NCI-H526 (cell line): Measurements from ENCODE around the gene HCN2.
A peak's percentile ranks its signal among the peaks of the same experiment; 100 is the strongest.

Experiments
- DNase-seq, 2 experiments: peaks; one replicate each; lab custom pipeline; 2025; lab: John Stamatoyannopoulos, UW

Gene HCN2

DNA sequence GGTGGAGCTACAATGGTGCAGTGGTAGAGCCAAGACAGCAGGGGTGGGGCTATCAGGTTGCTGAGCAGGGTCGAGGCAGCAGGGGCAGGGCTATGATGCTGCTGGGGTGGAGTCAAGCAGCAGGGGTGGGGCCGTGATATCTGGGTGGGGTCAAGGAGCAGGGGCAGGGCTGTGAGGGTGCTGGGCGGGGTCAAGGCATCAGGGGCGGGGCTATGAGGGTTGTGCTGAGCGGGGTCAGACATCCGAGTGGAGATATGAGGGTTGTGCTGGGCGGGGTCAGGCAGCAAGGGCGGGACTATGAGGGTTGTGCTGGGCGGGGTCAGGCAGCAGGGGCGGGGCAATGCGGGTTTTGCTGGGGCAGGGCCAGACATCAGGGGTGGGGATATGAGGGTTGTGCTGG, 14.7 kb downstream of the HCN2 start:
- DNase-seq: peak; percentile 63 to 87

DNA sequence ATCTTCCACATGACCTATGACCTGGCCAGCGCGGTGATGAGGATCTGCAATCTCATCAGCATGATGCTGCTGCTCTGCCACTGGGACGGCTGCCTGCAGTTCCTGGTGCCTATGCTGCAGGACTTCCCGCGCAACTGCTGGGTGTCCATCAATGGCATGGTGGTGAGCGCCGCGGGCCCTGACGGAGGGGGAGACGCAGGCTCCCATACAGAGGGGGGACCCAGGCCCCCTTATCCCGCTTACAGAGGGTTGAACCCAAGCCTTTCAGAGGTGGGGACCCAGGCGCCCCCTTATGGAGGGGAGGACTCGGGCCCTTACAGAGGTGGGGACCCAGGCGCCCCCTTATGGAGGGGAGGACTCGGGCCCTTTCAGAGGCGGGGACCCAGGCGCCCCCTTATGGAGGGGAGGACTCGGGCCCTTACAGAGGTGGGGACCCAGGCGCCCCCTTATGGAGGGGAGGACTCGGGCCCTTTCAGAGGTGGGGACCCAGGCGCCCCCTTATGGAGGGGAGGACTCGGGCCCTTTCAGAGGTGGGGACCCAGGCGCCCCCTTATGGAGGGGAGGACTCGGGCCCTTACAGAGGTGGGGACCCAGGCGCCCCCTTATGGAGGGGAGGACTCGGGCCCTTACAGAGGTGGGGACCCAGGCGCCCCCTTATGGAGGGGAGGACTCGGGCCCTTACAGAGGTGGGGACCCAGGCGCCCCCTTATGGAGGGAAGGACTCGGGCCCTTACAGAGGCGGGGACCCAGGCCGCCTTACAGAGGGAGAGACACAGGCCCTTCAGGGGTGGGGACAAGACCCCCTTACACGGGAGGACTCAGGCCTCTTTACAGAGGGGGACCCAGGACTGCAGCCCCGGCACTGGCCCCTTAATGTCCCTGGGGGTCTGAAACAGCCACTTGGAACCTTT, 15.6 kb downstream of the HCN2 start:
- DNase-seq: peak; percentile 22 to 53

DNA sequence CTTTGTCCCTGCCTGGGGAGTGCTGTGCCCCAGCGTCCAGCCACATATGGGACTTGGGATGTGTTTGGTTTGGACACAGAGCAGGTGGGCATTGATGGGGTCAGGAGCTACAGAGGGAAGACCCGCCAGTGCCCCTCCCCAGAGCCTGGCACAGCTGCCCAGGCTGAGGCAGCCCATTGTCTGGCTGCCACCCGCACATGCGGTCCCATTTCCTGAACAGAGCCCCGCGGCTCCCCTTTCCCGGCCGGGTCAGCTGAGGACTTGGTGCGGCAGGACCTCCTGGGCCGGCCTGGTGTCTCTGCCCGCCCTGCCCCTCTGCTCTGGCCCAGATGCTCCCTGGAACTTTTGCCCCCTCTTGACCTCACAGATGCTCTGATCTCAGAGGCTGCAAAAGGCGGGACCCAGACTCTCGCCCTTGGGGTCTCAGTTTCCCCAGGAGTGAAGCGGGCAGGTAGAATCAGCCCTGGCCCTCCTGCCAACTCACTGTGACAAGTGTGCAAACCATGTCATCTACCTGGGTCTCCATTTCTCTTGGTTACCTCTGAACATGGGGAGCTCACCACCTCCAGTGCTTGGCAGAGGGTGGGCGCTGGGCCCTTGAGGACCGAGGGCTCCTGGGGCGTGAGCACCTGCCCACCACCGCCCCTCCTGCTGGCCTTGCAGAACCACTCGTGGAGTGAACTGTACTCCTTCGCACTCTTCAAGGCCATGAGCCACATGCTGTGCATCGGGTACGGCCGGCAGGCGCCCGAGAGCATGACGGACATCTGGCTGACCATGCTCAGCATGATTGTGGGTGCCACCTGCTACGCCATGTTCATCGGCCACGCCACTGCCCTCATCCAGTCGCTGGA, 17.8 kb downstream of the HCN2 start:
- no peak for DNase-seq

DNA sequence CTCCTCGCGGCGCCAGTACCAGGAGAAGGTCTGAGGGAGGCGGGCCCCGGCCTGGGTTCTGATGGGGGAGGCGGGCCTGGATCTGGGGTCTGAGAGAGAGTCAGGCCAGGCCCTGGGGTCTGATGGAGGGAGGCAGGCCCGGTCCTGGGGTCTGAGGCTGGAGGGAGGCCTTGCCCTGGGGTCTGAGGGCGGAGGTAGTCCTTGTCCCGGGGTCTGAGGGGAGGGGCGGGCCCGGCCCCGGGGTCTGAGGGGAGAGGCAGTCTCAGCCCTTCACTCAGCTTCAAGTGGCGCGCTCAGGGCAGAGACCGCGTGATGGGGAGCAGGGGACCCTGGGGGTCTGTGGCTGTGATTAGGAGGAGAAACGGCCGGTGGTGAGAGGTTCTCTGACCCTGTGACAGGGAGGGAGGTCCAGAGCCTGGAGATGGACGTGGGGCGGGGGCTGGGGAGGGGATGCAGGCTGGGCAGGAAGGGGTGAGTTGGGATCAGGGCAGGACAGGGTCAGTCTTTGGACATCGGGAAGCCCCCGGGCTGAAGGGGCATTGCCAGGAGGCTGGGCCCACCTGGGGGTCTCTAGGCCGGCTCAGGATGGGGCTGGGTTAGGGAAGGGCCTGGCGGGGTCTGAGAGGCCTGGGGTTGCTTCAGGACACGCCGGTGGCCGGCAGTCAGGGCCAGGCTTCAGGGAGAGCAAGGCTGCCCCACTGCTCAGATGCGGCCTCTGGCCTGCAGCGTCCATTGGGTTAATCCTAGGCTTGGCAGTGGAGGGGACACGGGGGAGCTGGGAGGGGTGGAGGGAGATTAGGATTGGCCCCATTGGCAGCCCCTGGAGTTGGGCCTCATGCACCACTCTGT, 18.7 kb downstream of the HCN2 start:
- no peak for DNase-seq

DNA sequence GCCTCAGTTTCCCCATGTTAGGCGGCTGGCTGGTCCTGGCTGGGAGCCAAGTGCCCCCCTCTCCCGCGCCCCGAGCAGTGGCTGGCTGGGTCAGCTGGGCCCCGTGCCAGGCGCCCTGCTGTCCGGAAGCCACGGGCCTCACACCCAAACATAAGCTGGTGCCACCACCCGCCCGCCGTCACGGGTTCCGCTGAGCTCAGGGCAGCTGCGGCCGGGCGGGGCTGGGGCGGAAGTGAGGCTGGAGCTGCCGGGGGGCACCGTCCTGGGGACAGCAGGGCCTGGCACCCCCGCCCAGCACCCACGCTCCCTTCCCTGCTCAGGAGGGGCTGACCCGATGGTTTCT, 19.3 kb downstream of the HCN2 start:
- no peak for DNase-seq

DNA sequence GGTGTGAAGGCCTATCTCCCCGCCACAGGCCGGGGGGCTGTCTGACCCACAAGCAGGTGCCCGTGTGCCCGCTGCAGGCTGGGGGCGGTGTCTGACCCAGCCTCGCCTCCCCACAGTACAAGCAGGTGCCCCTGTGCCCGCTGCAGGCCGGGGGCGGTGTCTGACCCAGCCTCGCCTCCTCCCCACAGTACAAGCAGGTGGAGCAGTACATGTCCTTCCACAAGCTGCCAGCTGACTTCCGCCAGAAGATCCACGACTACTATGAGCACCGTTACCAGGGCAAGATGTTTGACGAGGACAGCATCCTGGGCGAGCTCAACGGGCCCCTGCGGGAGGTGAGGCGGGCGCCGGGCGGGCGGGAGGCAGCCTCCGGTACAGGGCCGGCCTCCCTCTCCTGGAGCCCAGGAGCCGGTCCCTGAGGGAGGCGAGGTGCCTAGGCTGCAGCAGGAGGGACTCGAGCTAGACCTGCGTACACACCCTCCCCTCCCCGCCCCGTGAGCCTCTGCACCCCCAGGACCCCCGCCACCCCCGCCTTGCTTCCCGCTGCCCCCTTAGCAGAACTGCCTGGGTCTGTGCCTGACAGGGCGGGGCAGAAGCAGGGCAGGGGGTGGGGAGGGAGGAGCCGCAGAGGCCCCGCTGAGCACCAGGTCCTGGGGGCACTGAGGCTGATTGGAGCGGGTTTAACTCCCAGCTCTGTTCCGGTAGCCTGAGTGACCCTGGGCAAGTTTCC, 20.6 kb downstream of the HCN2 start:
- no peak for DNase-seq

DNA sequence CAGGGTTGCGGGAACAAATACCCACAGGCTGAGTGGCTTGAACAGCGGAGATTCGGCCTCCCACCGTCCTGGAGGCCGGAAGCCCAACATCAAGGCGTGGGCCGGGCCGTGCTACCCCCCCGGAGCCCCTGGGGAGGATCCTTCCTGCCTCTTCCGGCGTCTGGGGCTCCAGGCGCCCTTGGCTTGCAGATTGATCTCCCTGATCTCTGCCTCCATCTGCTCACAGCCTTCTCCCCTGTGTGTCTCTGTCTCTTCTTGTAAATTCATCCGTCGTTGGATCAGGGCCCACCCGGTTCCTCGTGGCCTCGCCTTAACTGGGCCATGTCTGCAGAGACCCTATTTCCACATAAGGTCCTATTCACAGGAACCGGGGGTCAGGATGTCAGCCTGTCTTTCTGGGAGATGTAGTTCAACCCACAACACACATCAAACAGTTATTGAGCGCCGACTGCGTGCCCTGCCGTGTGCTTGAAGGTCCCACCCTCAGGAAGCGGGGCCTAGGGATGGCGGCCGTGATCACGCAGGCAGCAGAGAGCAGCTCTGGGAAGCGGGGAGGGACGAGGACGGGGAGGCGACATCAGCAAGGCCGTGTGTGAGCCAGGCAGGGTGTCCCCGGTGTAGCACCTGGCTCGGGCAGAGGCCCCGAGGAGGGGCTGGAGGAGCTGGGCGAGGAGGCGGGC, 21.3 kb downstream of the HCN2 start:
- DNase-seq: no peak

DNA sequence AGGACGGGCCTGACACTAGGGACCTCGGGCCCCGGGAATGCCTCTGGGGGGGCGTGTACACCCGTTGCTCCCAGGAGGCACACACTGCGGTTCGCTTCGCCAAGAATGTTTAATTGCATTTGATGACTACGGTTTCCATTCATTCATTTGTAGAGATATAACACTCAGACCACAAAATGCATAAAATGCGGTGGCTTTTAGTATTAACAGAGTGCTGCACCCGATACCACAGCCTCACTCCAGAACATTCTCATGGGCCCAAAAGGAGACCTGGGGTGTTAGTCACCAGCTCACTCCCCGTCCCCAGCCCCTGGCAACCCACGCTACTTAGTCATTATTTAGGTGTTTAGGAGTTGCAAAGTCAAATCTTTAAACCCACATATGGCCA, 21.8 kb downstream of the HCN2 start:
- DNase-seq: no peak

DNA sequence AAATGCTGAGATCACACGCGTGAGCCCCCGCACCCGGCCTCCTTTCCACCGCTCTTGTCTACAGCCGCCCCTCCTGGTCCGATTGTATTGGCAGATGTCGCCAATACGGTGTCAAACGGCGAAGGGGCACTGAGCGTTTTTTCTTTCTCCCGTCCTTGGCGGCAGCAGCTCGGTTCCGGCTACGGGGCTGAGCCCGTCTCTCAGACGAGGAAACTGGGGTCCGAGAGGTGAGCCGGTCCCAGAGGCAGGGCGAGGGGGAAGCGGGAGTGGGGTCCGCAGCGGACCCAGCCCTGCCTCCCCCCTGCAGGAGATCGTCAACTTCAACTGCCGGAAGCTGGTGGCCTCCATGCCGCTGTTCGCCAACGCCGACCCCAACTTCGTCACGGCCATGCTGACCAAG, 23.3 kb downstream of the HCN2 start:
- no peak for DNase-seq

DNA sequence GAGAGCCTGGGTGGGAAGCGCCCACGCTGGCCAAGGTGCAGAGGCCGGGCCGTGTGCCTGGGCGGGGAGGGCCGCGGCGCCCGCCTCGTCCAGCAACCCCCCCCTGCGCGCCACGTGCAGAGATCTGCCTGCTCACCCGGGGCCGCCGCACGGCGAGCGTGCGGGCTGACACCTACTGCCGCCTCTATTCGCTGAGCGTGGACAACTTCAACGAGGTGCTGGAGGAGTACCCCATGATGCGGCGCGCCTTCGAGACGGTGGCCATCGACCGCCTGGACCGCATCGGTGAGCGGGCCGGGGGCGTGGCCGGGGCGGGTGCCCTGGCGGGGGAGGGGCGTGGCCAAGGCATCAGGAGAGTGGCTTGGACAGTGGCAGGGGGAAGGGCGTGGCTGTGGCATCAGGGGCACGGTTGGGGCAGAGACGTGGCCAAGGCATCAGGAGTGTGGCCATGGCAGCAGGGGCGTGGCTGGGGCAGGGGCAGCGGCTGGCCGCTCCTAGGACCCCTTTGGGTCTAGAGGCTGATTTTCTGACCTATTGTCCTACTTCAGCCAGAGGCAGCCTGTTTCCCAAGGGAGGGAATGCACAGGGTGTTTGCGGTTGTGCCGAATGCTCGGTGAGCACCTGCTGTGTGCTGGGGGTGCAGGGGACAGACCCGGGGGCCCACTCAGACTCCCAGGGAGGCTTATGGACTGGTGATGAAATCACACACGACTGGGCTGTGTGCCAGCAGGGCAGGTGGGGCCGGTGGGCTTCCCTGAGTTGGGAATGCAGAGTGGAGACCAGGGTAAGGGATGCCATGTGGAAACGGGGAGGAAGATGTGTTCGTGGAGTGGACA, 24.3 kb downstream of the HCN2 start:
- DNase-seq: no peak

DNA sequence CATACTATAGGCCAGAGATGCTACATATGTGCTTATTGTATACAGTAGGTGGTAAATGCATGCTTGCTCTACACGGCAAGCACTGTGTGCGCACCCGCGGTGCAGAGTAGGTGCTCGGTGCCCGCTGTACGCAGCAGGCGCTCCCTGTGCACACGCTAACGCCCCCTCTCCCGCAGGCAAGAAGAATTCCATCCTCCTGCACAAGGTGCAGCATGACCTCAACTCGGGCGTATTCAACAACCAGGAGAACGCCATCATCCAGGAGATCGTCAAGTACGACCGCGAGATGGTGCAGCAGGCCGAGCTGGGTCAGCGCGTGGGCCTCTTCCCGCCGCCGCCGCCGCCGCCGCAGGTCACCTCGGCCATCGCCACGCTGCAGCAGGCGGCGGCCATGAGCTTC, 25.9 kb downstream of the HCN2 start:
- no peak for DNase-seq

DNA sequence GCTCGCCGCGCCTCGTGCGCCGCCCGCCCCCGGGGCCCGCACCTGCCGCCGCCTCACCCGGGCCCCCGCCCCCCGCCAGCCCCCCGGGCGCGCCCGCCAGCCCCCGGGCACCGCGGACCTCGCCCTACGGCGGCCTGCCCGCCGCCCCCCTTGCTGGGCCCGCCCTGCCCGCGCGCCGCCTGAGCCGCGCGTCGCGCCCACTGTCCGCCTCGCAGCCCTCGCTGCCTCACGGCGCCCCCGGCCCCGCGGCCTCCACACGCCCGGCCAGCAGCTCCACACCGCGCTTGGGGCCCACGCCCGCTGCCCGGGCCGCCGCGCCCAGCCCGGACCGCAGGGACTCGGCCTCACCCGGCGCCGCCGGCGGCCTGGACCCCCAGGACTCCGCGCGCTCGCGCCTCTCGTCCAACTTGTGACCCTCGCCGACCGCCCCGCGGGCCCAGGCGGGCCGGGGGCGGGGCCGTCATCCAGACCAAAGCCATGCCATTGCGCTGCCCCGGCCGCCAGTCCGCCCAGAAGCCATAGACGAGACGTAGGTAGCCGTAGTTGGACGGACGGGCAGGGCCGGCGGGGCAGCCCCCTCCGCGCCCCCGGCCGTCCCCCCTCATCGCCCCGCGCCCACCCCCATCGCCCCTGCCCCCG, 26.5 kb downstream of the HCN2 start:
- DNase-seq: no peak

DNA sequence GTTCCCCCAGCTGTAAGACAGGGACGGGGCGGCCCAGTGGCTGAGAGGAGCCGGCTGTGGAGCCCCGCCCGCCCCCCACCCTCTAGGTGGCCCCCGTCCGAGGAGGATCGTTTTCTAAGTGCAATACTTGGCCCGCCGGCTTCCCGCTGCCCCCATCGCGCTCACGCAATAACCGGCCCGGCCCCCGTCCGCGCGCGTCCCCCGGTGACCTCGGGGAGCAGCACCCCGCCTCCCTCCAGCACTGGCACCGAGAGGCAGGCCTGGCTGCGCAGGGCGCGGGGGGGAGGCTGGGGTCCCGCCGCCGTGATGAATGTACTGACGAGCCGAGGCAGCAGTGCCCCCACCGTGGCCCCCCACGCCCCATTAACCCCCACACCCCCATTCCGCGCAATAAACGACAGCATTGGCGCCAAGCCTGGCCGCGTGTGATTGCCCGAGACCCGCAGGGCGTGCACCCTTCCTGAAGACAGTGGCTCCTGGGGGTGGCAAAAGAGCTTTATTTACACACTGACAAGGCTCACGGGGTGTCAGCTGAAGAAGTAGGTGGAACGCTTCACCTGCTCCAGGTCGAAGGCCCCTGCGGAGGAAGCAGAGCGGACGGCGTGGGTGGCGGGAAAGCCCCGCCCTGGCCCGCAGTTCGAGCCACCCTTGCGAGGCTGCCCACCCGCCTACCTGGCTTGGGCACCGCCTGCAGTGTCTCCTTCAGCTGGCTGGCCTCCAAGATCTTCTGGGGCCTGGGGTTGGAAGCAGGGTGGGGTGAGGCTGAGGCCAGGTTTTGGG, 27.3 kb downstream of the HCN2 start:
- DNase-seq: peak in 1 of 2 experiments; percentile 24

DNA sequence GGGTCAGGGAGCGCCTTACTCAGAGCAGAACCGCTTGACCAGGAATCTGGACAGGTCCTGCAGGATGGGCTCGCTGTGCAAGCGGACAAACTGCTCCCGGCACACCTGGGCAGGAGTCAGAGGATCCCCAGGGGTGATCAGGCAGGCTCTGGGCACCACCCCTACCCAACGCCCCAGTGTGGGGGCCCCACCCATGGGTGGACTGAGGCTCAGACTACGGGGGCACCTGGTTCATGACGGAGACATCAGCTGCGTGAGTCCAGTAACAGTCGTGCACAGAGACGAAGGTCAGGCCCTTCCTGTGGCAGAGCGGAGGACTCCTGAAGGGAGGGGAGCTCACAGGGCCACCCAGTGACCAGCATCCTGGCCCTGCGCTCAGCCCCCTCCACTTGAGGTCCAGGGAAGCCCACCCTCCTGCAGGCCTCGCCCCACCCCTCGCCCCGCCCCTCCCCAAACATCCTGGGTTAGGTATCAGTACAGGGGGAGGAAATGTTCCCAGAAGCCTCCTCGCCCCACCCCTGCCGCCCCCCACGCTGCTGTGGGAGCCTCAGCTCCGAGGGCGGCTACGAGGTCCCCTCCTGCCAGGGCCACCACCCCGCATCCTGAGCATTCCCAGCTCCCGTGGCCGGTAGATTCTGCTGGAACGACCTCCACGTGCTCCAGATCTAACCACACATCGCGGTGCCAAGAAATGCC, 28.0 kb downstream of the HCN2 start:
- no peak for DNase-seq

DNA sequence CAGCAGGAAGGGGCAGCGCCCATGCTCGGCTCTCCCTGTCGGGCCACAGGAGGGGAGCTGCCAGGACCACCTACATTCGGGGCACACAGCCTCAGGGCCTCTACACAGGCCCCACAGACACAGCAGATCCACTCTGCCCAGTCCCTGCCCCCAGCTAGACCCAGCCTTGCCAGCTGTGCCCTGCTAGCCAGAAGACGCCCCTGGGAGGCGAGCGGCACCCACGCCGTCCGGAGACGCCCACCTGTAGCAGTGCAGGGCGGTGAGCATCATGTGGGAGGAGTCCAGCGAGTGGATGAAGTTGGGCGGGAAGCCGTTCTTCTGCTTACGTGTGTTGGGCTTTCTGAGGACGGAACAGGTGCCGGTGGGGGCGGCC, 28.6 kb downstream of the HCN2 start:
- DNase-seq: no peak

DNA sequence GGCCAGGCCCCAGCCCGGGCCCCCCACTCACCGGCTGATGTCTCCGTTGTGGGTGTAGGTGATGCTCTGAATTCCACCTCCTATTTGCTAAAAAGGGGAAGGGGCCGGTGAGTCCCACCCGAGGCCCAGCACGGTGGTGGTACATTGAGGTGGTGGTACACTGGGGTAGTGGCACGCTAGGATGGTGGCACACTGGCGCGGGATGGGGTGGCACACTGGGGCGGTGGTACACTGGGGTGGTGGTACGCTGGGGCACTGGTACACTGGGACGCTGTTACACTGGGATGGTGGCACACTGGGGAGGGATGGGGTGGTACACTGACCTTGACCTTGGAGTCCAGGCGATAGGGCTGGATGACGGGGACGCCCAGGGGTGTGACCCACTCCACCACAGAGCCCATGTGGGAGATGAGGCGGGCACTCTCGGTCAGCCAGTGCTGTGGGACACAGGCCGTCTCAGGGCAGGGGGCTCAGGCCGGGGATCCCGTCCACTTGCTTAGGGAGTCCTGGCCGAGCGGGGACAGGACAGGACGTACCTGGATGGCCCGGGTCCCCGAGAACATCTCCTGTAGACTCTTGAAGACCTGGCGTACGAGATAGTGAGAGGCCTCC, 29.1 kb downstream of the HCN2 start:
- no peak for DNase-seq

DNA sequence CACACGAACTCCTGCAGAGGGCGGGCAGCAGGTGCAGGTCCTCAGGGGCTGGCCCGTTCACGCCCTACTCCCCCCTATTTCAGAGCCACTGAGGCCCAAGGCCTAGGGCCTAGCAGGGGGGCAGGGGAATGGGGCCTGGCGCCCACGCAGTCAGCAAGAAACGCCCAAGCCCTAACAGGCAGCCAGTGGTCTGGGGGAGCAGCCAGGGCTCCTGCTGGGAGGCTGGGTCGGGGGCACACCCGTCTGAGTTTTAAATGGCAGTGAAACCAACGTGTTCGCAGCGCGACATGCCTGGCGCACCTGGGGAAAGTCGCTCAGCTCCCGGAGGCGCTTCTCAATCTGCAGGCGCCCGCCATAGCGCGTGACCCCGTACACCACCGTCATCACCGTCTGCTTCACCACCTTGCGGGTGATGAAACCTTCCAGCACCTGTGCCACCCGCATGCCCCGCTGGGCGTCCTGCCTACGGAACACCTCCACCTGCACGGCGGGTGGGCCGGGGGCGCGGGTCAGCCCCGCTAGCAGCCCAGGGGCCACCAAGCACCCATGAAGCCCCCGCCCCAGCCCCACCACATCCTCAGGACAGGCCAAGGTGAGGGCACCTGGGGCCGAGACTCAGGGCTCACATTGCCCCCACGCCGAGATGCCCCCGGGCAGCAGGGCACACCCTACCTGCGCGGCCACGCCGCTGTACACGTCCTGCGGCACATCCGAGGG, 29.8 kb downstream of the HCN2 start:
- DNase-seq: no peak
